GM21423 (cell line): Measurements from ENCODE around the gene SYNDIG1.

ENCODE experiments used
- ATAC-seq: cut with Tn5 transposase; IDR thresholded peaks from one replicate; pipeline ENCODE4 v1.9.1; 2021; ENCODE audit warnings: mild to moderate bottlenecking, moderate library complexity; ENCODE audit not compliant: unreplicated experiment

Gene SYNDIG1

GRCh38 chr20:24670981-24671380, 201.6 kb downstream of the SYNDIG1 start:
- no peak for ATAC-seq

- no peak for ATAC-seq
Observed at GRCh38 chr20:24672181-24672880, 202.9 kb downstream of the SYNDIG1 start.

GRCh38 chr20:24672886-24673677, 203.7 kb downstream of the SYNDIG1 start:
- no peak for ATAC-seq

GRCh38 chr20:24673678-24674570, 204.5 kb downstream of the SYNDIG1 start:
- ATAC-seq = no peak

- ATAC-seq = no peak
Observed at GRCh38 chr20:24674921-24675605, 205.6 kb downstream of the SYNDIG1 start.

- no peak for ATAC-seq
Observed at GRCh38 chr20:24675651-24676352, 206.4 kb downstream of the SYNDIG1 start.

GRCh38 chr20:24676353-24676977, 207.0 kb downstream of the SYNDIG1 start:
- no peak for ATAC-seq

GRCh38 chr20:24676978-24677370, 207.5 kb downstream of the SYNDIG1 start:
- ATAC-seq = no peak

GRCh38 chr20:24677626-24678315, 208.3 kb downstream of the SYNDIG1 start:
- no peak for ATAC-seq

- no peak for ATAC-seq
Observed at GRCh38 chr20:24678351-24679106, 209.1 kb downstream of the SYNDIG1 start.

- no peak for ATAC-seq
Observed at GRCh38 chr20:24679448-24680047, 210.1 kb downstream of the SYNDIG1 start.

GRCh38 chr20:24681634-24682495, 212.4 kb downstream of the SYNDIG1 start:
- ATAC-seq = no peak

GRCh38 chr20:24682496-24682985, 213.1 kb downstream of the SYNDIG1 start:
- no peak for ATAC-seq

- no peak for ATAC-seq
Observed at GRCh38 chr20:24683676-24684075, 214.2 kb downstream of the SYNDIG1 start.

GRCh38 chr20:24684421-24684871, 215.0 kb downstream of the SYNDIG1 start:
- ATAC-seq = no peak

- no peak for ATAC-seq
Observed at GRCh38 chr20:24684956-24685691, 215.7 kb downstream of the SYNDIG1 start.
